ENCODE results near the gene ZNF219. TPM values are rescaled to one million over a fixed set of nuclear protein-coding genes. Genes with fewer than 3 reads are reported as not detected.

Gene ZNF219
- total RNA-seq, 1 donor from 2014 or later = 31.9 TPM

- H3K27ac Mint-ChIP-seq (ENCODE audit: unreplicated experiment) = peak overlapping the region; percentile 93
- Histone ChIP-seq H3K79me2 (ENCODE audit: insufficient read depth, low read length) (peaks cover 23% of the 10 kb centered on the region), H3K36me3 (ENCODE audit: insufficient read depth, low read length) (peaks cover 12% of the 10 kb centered on the region), H3K9me3 (ENCODE audit: insufficient read depth, low read depth, low read length) (no peaks in the 10 kb centered on the region), H2AFZ (ENCODE audit: low read depth, low read length) (peak overlapping the region; percentile 61), H3K4me1 (ENCODE audit: insufficient read depth, low read length) (peaks cover 35% of the 10 kb centered on the region), H3K27me3 (ENCODE audit: insufficient read depth, low read length) (no peaks in the 10 kb centered on the region), H3K9ac (ENCODE audit: low read length) (peak overlapping the region; percentile 98), H3K4me3 (ENCODE audit: insufficient read depth, low read depth, low read length) (peak overlapping the region; percentile 67), H4K20me1 (ENCODE audit: insufficient read depth, low read length) (peaks cover 20% of the 10 kb centered on the region), H3K27ac (ENCODE audit: low read depth, low read length) (peak overlapping the region; percentile 97), H3K4me2 (ENCODE audit: low read length) (peak overlapping the region; percentile 99)
- peaks cover 37% of the 10 kb centered on the region for H3K4me1 Mint-ChIP-seq (ENCODE audit: low read depth, unreplicated experiment)
- DNase-seq (ENCODE audit: low read depth) = peak; percentile 22
- TF ChIP-seq EZH2 (IDR thresholded peaks at IDR 0.05; ENCODE audit: insufficient read depth, low read length) = no peak
- TF ChIP-seq CTCF (IDR thresholded peaks at IDR 0.05; ENCODE audit: insufficient read depth, low read depth, low read length) = peak; percentile 63
- FAIRE-seq = no peak
- H3K36me3 Mint-ChIP-seq (ENCODE audit: low read depth, unreplicated experiment) = peaks cover 7% of the 10 kb centered on the region
- H3K27me3 Mint-ChIP-seq (ENCODE audit: low read depth, unreplicated experiment) = no peaks in the 10 kb centered on the region
- peak overlapping the region; percentile 90 for H3K4me3 Mint-ChIP-seq (ENCODE audit: unreplicated experiment)
- no peaks in the 10 kb centered on the region for H3K9me3 Mint-ChIP-seq (ENCODE audit: unreplicated experiment)
Measured at GRCh38 chr14:21068521-21069387, 29.7 kb downstream of the ZNF219 start.

DNA sequence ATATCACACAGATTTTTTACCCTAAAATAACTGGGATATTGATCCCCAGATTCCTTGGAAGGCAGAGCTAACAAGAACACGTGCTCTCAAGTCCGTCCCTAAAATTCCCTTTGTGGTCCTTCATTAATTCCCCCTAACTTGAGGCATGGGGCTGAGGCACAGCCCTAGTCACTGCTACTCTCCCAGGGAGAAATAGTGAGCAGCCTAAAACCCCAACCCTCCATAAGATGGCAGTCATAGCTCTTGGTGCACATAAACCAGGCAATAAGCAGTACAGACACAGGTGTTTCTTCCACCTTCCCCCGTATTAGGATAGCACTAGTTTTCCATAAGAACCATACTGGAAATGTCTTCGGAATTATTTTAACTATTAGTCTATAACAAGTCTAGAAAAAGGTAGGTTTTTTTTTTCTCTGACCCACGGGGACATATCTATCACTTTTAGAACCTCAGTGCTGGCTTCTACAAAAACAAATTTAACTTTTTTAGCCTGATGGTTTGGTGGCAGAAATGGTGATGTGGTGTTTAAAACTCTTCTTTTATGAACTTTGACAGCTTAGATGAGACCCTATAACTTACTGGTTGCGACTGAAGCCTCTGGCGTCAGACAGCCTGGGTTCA, 31.5 kb downstream of the ZNF219 start:
- TF ChIP-seq CTCF (IDR thresholded peaks at IDR 0.05; ENCODE audit: insufficient read depth, low read depth, low read length) (no peak), EZH2 (IDR thresholded peaks at IDR 0.05; ENCODE audit: insufficient read depth, low read length) (no peak)
- Mint-ChIP-seq H3K4me1 (ENCODE audit: low read depth, unreplicated experiment) (peaks cover 37% of the 10 kb centered on the region), H3K36me3 (ENCODE audit: low read depth, unreplicated experiment) (no peaks in the 10 kb centered on the region), H3K9me3 (ENCODE audit: unreplicated experiment) (no peaks in the 10 kb centered on the region), H3K27ac (ENCODE audit: unreplicated experiment) (no peak overlapping the region), H3K4me3 (ENCODE audit: unreplicated experiment) (no peak overlapping the region), H3K27me3 (ENCODE audit: low read depth, unreplicated experiment) (no peaks in the 10 kb centered on the region)
- Histone ChIP-seq H3K9me3 (ENCODE audit: insufficient read depth, low read depth, low read length) (no peaks in the 10 kb centered on the region), H4K20me1 (ENCODE audit: insufficient read depth, low read length) (peaks cover 3% of the 10 kb centered on the region), H3K79me2 (ENCODE audit: insufficient read depth, low read length) (peaks cover 6% of the 10 kb centered on the region), H3K27me3 (ENCODE audit: insufficient read depth, low read length) (no peaks in the 10 kb centered on the region), H3K4me1 (ENCODE audit: insufficient read depth, low read length) (peaks cover 32% of the 10 kb centered on the region), H3K27ac (ENCODE audit: low read depth, low read length) (no peak overlapping the region), H3K36me3 (ENCODE audit: insufficient read depth, low read length) (no peaks in the 10 kb centered on the region), H3K9ac (ENCODE audit: low read length) (no peak overlapping the region), H2AFZ (ENCODE audit: low read depth, low read length) (no peak overlapping the region), H3K4me2 (ENCODE audit: low read length) (no peak overlapping the region), H3K4me3 (ENCODE audit: insufficient read depth, low read depth, low read length) (no peak overlapping the region)
- DNase-seq (ENCODE audit: low read depth) (no peak), FAIRE-seq (no peak)
